ENCODE measurements around the gene DGCR6L.
"Not testable (repeated sequence)": the region's sequence is repeated elsewhere in the genome, so short reads cannot be mapped to it uniquely, and the experiment has no call there.

Gene DGCR6L

DNA sequence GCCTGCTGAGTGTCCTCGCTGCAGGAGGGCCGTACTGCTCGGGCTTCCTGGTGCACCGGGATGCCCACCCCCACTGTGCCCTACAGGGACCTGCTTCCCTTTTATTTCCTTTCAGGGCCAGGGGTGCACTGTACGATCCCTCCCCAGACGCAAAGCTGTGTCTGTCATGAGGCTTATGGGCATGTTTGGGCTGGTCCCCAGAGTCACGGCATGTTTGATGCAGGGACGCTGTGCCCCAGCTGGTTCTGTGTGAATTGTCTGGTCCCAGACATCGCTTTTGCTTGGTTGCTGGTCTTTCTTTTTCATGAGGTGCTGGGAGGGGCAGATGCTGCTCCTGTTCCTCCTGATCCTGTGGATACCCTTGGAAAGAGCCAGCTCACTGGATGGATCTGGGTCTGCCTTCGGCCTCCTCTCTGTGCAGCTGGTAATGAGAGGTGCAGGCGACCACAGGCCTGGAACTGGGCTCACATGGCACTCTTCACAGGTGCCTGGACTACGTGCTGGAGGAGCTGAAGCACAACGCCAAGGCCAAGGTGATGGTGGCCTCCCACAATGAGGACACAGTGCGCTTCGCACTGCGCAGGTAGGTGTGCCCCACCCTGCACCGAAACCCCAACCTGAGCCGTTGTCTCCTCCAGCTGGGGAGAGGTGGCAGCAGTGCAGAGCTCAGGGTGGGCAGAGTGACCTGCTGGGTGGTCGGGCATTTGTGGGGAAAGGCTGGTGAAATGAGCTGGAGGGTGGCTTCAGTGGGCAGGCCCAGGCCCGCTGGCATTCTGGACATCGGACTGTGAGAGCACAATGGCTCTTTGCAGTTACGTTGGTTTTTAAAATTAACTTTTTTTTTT is 10.8 kb downstream of the DGCR6L start:
- not testable (repeated sequence) for DNase-seq

- DNase-seq: not testable (repeated sequence)
These were observed 12.1 kb downstream of the DGCR6L start for GRCh38 chr22:20307448-20308447.

- DNase-seq: not testable (repeated sequence)
These were observed 13.0 kb downstream of the DGCR6L start for GRCh38 chr22:20306646-20307447.

DNA sequence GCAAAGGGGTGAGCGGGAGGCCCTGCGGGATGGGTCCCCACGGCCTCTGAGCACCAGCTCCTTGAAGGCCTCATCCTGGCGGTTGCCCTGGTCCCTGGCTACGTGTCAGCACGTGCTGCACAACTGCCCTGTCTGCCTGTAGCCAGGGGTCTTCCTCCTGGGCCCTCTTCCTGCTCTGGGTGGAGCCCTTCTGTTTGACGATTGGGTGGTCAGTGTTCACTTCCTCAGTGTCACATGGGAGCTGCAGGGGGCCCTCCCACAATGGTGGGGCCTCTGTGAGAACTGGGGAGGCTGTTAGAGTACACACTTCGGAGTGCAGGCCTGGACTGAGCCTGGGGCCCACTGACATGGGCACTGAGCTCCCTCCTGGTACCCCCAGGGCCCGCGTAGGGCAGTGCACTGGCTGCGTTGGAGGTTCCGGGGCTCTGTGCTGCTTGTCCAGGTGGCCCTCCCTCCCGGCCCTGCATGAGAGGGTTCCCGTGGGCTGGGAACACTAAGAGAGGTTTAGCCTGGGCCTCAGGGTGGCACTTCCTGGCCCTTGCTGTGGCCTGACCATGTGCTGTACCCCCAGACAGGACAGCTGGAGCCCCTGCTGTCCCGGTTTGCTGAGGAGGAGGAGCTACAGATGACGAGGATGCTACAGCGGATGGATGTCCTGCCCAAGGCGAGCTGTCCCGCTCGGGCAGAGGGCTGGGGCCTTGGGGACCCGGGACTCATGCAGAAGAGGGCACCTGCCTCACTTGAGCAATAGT is 13.8 kb downstream of the DGCR6L start:
- no peak for DNase-seq

DNA sequence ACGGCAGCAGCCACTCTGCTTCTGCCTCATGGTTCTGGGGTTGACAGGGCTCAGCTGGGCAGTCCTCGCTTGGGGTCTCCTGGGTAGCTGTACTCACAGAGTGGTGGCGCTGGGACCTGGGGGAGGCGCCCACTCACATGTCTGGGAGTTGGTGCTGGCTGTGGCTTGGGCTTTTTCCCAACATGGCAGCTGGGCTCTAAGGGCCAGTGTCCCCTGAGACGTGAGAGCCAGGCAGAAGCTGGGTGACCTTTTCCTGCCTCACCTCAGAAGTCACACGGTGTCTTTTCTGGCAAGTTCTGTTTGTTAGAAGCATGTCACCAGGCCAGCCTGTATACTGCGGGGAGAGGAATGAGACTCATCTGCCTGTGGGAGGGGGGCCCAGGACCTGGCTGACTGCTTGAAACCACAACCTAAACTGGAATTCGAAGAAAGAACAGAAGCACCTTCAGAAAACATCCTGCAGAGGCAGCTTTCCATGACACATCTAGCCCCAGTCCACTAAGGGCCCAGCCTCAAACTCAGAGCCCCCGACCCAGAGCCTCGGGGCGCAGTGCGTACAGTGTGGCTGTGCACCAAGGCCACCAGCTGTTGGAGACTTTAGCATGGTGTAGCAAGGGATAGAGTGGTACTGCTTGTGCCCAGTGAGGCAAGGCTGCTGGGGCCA is 14.5 kb downstream of the DGCR6L start:
- DNase-seq: not testable (repeated sequence)

GRCh38 chr22:20304646-20305045 is 15.2 kb downstream of the DGCR6L start:
- DNase-seq: no peak

GRCh38 chr22:20303229-20303534 is 16.7 kb downstream of the DGCR6L start:
- not testable (repeated sequence) for DNase-seq

DNA sequence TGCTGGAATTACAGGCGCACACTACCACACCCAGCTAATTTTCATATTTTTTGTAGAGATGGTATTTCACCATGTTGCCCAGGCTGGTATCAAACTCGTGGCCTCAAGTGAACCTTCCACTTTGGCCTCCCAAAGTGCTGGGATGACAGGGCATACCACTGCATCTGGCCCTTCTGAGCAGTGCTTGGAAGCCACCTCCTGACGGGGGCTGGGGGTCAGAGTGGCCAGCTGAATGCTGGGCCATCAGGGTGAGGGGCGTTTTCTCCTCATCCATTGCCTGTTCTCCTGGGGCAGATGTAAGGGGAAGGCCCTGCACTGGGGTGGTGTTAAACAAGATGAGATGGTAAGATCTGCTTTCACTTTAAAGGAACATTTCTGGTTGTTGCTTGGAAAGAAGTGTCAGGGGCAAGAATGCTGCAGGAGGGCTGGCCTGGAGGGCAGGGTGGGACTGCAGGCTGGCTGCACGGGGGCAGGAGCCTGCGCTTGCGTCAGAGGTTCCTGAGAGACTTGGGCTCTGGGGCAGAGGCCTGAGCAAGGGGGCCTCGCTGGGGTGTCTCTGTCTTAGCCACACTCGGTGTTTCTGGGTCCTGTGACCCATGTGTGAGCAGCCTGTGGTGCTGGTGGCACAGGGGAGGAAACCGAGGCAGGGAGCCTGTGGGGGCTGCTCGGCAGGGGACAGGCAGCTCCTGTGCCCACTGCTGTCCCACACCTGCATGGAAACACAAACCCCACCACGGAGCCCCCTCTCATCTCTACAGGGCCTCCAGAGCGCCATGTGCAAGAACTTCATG is 17.2 kb downstream of the DGCR6L start:
- no peak for DNase-seq

DNA sequence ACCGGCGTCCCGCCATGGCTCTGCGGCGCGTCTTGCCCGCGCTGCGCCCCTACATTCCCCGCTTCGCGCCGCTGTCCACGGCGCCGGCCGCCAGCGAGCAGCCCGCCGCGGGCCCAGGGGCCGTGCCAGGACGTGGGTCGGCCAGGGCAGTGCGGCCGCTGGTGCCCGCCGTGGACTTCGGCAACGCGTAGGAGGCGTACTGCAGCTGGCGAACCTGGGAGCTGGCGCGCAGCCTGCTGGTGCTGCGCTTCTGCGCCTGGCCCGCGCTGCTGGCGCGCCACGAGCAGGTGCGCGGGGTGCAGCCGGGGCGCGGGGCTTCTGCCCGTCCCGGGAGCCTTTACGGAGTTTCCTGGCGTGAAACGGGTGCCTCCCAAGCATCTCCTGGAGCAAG is 20.1 kb downstream of the DGCR6L start:
- no peak for DNase-seq

DNA sequence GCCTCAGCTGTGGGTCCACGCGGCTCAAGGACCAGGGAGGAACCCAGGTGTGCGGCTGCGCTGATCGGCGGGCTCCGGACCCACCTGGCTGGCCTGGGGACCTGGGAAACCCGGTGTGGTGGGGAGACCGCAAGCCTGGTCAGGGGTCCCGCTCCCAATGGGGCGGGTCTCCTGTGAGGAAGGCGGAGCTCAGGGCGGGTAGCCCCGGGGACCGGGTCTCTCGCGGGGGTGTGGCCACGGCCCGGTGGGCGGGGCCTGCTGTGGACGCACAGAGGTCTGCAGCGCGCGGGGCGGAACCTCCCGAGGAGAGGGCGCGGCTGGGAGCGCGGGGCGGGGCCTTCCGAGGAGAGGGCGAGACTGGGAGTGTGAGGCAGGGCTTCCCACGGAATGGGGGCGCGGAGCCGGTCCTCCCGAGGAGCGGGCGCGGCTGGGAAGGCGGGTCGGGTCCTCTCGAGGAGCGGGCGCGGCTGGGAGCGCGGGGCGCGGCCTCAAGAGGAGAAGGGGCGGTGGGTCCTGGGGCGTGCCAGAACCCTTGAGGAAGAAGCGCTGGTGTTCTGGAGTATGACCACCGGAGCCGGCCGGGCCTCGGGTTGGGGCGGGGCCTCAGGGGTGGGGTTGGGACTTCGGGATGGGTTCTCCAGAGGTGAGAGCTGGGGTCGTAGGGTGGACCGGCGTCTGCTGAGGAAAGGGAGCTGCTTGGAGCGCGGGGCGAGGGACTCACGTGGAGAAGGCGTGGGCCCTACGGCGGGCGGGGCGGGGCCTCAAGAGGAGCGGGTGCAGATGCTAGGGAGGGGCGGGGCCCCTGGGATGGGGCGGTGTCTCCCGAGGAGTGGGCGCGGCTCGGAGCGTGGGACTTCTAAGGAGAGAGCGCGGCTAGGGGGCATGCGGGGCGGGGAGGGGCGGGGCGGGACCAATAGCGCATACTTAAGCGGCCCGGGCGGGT is 20.8 kb downstream of the DGCR6L start:
- DNase-seq: peak; percentile 94

GRCh38 chr22:20298110-20298802 is 21.6 kb downstream of the DGCR6L start:
- DNase-seq: no peak

DNA sequence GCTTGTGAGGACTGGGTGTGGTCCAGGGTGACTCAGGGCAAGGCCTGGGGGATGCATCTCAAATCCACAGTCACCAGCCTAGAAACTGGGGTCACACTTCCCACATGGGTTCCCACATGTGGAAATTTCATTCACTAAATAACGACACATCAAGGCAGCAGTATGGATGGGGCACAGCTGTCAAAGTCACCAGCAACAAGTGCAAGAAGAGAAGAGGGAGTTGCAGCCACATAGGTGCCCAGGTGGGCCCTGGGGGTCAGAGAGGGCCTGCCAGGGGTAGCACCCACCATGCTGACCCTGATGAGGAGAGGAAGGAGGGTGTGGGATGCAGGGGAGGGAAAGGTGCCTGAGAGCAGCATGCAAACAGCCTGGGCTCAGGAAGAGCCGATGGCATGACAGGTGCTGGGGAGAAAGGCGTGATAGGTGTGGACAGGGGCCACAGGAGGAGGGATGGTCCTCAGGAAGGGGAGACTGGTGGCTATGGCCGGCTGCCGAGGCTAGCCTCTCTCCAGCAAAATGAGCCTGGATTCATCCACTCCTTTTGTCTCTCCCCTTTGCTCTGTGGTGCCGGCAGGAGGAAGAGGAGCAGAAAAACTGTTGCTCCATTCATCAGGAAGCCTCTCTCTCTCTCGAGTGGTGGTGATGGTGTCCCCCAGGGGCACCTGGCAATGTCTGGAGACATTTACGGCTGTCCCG is 22.3 kb downstream of the DGCR6L start:
- DNase-seq: no peak

- DNase-seq: no peak
These were observed 23.3 kb downstream of the DGCR6L start for GRCh38 chr22:20296598-20296997.

GRCh38 chr22:20295262-20296064 is 24.4 kb downstream of the DGCR6L start:
- DNase-seq: no peak

- DNase-seq: no peak
These were observed 27.1 kb downstream of the DGCR6L start for GRCh38 chr22:20292673-20293232.

DNA sequence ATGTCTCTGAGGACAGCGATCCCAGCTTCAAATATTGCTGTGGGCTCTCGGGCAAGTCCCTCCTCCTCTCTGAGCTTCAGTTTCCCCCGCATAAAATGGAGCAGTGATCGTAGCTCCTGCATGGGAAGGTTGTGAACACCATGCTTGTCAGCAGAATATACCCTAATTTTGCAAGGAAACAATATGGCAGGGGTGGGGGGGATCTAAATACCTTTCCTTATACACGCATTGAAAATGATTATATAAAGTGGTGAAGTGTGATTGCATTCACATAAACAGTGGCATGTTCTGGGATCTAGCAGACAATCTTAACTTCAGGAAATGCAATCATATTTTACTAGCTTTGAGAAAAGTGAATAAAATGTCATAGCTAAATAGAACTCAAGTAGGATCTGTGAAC is 27.8 kb downstream of the DGCR6L start:
- DNase-seq: no peak

- DNase-seq: no peak
These were observed 28.2 kb downstream of the DGCR6L start for GRCh38 chr22:20291604-20292063.
